Epithelial cell of esophagus (primary cell): ENCODE data around the gene ATF4.
A peak's percentile ranks its signal among the peaks of the same experiment; 100 is the strongest.

Source experiments
- DNase-seq: peaks from one replicate; pipeline ENCODE4 v3.0.0; 2010; ENCODE audit warnings: low read depth
- H3K4me3 ChIP-seq: 2 replicates; pipeline ENCODE4 v1.5.1; 2011; ENCODE audit warnings: mild to moderate bottlenecking, low read length, control low read depth
- TF ChIP-seq, protein P1 (sequence below): IDR thresholded peaks from 2 replicates; pipeline ENCODE4 v1.5.1; 2011; ENCODE audit warnings: low read depth, mild to moderate bottlenecking, low read length, control low read depth, inconsistent platforms; ENCODE audit not compliant: insufficient read depth; ENCODE audit errors: missing control alignments

The ATF4 gene

GRCh38 chr22:39489094-39490068, 31.0 kb upstream of the ATF4 start:
- DNase-seq, result no peak
- TF ChIP-seq, protein P1, sequence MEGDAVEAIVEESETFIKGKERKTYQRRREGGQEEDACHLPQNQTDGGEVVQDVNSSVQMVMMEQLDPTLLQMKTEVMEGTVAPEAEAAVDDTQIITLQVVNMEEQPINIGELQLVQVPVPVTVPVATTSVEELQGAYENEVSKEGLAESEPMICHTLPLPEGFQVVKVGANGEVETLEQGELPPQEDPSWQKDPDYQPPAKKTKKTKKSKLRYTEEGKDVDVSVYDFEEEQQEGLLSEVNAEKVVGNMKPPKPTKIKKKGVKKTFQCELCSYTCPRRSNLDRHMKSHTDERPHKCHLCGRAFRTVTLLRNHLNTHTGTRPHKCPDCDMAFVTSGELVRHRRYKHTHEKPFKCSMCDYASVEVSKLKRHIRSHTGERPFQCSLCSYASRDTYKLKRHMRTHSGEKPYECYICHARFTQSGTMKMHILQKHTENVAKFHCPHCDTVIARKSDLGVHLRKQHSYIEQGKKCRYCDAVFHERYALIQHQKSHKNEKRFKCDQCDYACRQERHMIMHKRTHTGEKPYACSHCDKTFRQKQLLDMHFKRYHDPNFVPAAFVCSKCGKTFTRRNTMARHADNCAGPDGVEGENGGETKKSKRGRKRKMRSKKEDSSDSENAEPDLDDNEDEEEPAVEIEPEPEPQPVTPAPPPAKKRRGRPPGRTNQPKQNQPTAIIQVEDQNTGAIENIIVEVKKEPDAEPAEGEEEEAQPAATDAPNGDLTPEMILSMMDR, result no peak
- H3K4me3 ChIP-seq, result no peak overlapping the region

DNA sequence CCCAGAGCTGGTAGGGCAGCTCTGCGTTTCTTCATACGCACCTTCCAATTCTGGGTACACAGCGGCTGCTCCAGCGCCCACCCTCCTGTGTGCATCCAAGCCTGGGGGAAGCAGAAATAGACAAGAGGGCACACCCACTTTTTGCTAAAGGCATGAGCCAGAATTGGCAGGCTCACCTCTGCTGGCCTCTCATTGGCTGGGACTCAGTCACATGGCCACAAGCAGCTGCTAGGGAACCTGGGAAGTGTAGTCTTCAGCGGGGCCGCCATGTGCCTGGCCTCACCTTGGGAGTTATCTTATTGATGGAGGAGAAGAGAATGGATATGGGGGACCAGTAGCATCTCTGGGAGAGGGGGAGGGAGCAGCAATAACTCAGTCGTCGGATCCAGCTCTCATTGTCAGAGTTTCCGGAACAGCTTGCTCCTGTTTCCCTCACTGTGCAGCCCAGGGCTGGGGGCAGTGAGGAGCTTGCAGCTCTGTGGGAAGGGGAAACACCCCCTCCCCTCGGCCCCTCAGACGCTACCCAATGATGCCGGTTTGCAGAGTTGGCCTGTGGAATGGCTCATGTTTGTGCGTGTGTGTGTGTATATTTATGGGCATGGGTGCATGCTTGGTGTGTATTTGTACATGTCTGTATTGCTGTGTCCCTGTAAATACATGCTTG, 30.1 kb upstream of the ATF4 start:
- no peak overlapping the region for H3K4me3 ChIP-seq
- DNase-seq, result peak; percentile 84
- TF ChIP-seq, protein P1, result no peak

- DNase-seq, result no peak
- TF ChIP-seq, protein P1, result no peak
- H3K4me3 ChIP-seq, result no peak overlapping the region
These were observed 29.2 kb upstream of the ATF4 start for GRCh38 chr22:39490966-39491680.

DNA sequence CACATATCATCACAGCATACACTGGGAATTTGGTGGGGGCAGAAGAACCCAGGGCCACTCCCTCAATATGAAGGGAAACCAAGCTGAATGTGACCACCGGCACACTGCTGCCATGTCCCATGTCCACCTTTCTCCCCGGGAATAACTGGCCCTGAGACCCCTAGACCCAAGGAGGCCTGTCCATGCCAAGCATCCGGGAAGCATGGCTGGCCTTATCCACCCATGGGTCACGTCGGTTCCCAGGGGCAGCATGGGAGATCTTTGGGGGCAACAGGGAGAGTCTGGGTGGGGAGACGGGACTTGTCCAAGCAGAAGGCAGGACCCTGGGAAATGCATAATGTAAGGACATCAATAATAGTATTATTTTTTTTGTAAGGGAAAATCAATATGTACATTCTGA, 28.7 kb upstream of the ATF4 start:
- TF ChIP-seq, protein P1, result no peak
- H3K4me3 ChIP-seq, result no peak overlapping the region
- no peak for DNase-seq

- TF ChIP-seq, protein P1, result no peak
- DNase-seq, result no peak
- no peak overlapping the region for H3K4me3 ChIP-seq
These were observed 28.2 kb upstream of the ATF4 start for GRCh38 chr22:39492186-39492585.

- DNase-seq, result peak; percentile 64
- TF ChIP-seq, protein P1, result no peak
- no peak overlapping the region for H3K4me3 ChIP-seq
These were observed 26.6 kb upstream of the ATF4 start for GRCh38 chr22:39493759-39494158.
